Measurements from ENCODE around the gene CNTROB. TPM values are rescaled to one million over a fixed set of nuclear protein-coding genes. Genes with fewer than 3 reads are reported as not detected.

The CNTROB gene
- total RNA-seq, 2 donors from 2014 or later = 25.2 to 42.0 TPM

GRCh38 chr17:7930841-7931631 lies 970 bp upstream of the CNTROB start:
- H3K4me3 ChIP-seq = peak overlapping the region; percentile 64 to 72
- H3K27me3 ChIP-seq (replicated peaks; ENCODE audit: insufficient read depth) = no peaks in the 10 kb centered on the region
- H3K27ac ChIP-seq = peak overlapping the region; percentile 71 to 81
- intact Hi-C loops (cut with DNase I) = no loop called here
- H3K9me3 ChIP-seq = no peaks in the 10 kb centered on the region
- H3K4me1 ChIP-seq (replicated peaks) = no peaks in the 10 kb centered on the region
- no peaks in the 10 kb centered on the region for H3K36me3 ChIP-seq
- TF ChIP-seq CTCF (IDR thresholded peaks at IDR 0.05) = no peak
- TF ChIP-seq POLR2A (IDR thresholded peaks at IDR 0.05) = no peak
- no peak for TF ChIP-seq POLR2AphosphoS5 (IDR thresholded peaks at IDR 0.05)
- WGBS = 42% methylated on average over 20 of the region's 20 CpGs
- DNase-seq (ENCODE audit: low spot score) = no peak

DNA sequence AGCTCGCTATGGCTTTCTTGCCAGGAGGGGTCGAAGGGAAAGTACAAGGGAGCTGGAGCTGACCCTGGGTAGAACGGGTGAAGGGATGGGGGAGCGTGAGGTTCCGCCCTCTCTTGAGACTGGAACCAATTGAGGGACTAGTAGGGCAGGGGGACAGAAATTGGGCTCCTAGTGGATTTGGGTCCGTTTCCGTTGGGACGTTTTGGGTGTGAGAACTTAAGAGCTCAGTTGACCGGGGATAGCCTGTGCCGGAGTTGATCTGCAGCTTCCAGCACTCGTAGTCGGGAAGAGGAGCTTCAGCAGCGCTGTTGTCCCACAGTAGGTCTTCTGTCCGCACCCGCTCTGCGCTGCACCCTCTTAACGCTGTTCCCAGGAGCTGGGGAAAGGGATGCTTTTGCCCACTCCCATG lies 481 bp downstream of the CNTROB start:
- no peaks in the 10 kb centered on the region for H3K4me1 ChIP-seq (replicated peaks)
- H3K27me3 ChIP-seq (replicated peaks; ENCODE audit: insufficient read depth) = no peaks in the 10 kb centered on the region
- peak overlapping the region; percentile 64 to 72 for H3K4me3 ChIP-seq
- no peaks in the 10 kb centered on the region for H3K36me3 ChIP-seq
- TF ChIP-seq POLR2AphosphoS5 (IDR thresholded peaks at IDR 0.05) (no peak), CTCF (IDR thresholded peaks at IDR 0.05) (no peak), POLR2A (IDR thresholded peaks at IDR 0.05) (no peak)
- H3K27ac ChIP-seq = peak overlapping the region; percentile 71 to 81
- intact Hi-C loops (cut with DNase I) = no loop called here
- DNase-seq (ENCODE audit: low spot score) = no peak
- H3K9me3 ChIP-seq = no peaks in the 10 kb centered on the region
- WGBS = under 1% methylated on average over 17 of the region's 17 CpGs

- WGBS = 5% methylated on average over 16 of the region's 16 CpGs
- TF ChIP-seq POLR2AphosphoS5 (IDR thresholded peaks at IDR 0.05) (no peak), CTCF (IDR thresholded peaks at IDR 0.05) (peak in 1 of 4 experiments; percentile 9), POLR2A (IDR thresholded peaks at IDR 0.05) (no peak)
- DNase-seq (ENCODE audit: low spot score) = no peak
- no peaks in the 10 kb centered on the region for H3K36me3 ChIP-seq
- no peaks in the 10 kb centered on the region for H3K9me3 ChIP-seq
- intact Hi-C loops (cut with DNase I) = no loop called here
- peak overlapping the region; percentile 64 to 72 for H3K4me3 ChIP-seq
- peak overlapping the region in 1 of 2 donors; percentile 81 for H3K27ac ChIP-seq
- no peaks in the 10 kb centered on the region for H3K4me1 ChIP-seq (replicated peaks)
- no peaks in the 10 kb centered on the region for H3K27me3 ChIP-seq (replicated peaks; ENCODE audit: insufficient read depth)
These were observed 943 bp downstream of the CNTROB start for GRCh38 chr17:7932949-7933348.

DNA sequence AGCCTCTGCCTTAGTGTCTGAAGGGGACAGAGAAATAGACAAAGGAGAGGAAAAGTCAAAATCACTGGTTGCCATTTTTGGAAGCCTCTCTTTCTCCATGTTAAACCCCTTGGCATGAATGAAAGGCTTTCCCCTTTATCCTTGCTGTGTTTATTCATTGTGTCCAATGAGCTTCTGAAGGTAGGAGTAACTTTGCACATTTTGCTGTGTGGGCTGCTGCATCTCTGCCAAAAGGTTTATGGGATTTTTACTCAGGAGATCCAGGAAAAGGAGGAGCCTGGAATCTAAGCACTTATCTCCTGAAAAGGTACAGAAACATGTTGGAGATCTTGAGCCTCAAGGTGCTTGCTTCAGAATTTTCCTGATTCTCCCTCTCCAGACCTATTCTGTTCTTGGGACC lies 3.9 kb downstream of the CNTROB start:
- Histone ChIP-seq H3K9me3 (no peaks in the 10 kb centered on the region), H3K36me3 (no peaks in the 10 kb centered on the region), H3K4me1 (replicated peaks) (no peaks in the 10 kb centered on the region), H3K27me3 (replicated peaks; ENCODE audit: insufficient read depth) (no peaks in the 10 kb centered on the region), H3K4me3 (no peak overlapping the region), H3K27ac (peak overlapping the region in 1 of 2 donors; percentile 46)
- intact Hi-C loops (cut with DNase I) = no loop called here
- no peak for TF ChIP-seq CTCF (IDR thresholded peaks at IDR 0.05)
- peak; percentile 36 for TF ChIP-seq POLR2AphosphoS5 (IDR thresholded peaks at IDR 0.05)
- DNase-seq (ENCODE audit: low spot score) = no peak

DNA sequence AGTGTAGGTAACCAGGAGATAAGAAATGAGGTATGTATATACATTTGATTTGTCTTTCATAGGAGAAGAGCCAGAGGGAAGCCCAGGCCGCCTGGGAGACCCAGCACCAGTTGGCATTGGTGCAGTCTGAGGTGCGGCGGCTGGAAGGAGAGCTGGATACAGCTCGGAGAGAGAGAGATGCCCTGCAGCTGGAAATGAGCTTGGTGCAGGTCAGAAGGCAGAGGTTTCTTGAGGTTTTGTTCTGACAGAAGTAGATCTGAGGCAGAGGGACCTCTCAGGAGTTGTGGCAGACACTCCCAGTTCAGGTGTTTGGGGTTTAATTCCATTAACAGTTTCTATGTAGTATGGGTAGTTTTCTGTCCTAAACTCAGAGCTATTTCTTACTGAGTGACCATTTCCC lies 8.0 kb downstream of the CNTROB start:
- 97% methylated on average over 4 of the region's 4 CpGs for WGBS
- Histone ChIP-seq H3K4me3 (no peak overlapping the region), H3K9me3 (no peaks in the 10 kb centered on the region), H3K4me1 (replicated peaks) (no peaks in the 10 kb centered on the region), H3K27ac (peak overlapping the region in 1 of 2 donors; percentile 27), H3K27me3 (replicated peaks; ENCODE audit: insufficient read depth) (no peaks in the 10 kb centered on the region), H3K36me3 (peaks cover 0 to 17% of the 10 kb centered on the region in 2 donors)
- TF ChIP-seq POLR2AphosphoS5 (IDR thresholded peaks at IDR 0.05) = no peak
- TF ChIP-seq CTCF (IDR thresholded peaks at IDR 0.05) = no peak
- no peak for DNase-seq (ENCODE audit: low spot score)
- intact Hi-C loops (cut with DNase I) = no loop called here
